GM19452 (cell line): ENCODE results near the gene MICU1.
"Not testable (repeated sequence)": the region's sequence is repeated elsewhere in the genome, so short reads cannot be mapped to it uniquely, and the experiment has no call there.

ENCODE experiments used
- ATAC-seq: cut with Tn5 transposase; IDR thresholded peaks from one replicate; pipeline ENCODE4 v1.9.1; 2021; ENCODE audit not compliant: unreplicated experiment

Gene MICU1

GRCh38 chr10:72353028-72353964 lies 272.6 kb downstream of the MICU1 start:
- no peak for ATAC-seq

DNA sequence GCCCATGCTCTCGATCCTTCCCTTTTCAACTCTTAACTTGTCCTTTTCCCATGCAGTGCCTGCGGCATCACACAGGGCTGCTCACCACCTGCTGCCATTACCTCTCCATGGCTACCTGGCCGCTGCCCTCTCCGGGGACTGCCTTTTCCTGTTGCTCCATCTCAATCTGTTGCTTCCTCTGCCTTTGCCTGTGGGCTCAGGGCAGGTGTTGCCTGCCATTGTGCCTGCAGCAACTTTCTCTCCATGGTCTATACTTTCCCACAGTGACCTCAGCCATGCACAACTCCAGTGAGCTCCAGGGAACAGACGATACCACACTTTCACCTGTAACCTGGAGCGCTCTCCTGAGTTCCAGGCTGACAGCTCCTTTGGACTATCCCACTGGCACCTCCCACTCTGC lies 274.4 kb downstream of the MICU1 start:
- ATAC-seq, result no peak

GRCh38 chr10:72349438-72349837 lies 276.4 kb downstream of the MICU1 start:
- no peak for ATAC-seq

GRCh38 chr10:72348282-72348681 lies 277.6 kb downstream of the MICU1 start:
- ATAC-seq, result no peak

DNA sequence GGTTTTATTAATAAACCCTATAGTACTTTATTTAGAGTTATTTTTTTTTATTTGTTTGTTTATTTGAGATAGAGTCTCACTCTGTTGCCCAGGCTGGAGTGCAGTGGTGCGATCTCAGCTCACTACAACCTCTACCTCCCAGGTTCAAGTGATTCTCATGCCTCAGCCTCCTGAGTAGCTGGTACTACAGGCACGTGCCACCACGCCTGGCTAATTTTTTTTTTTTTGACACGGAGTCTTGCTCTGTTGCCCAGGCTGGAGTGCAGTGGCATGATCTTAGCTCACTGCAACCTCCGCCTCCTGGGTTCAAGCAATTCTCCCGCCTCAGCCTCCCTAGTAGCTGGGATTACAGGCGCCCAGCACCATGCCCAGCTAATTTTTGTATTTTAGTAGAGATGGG lies 279.8 kb downstream of the MICU1 start:
- ATAC-seq, result not testable (repeated sequence)

- no peak for ATAC-seq
These were observed 280.9 kb downstream of the MICU1 start for GRCh38 chr10:72344932-72345331.

GRCh38 chr10:72342911-72343310 lies 283.0 kb downstream of the MICU1 start:
- ATAC-seq, result no peak

DNA sequence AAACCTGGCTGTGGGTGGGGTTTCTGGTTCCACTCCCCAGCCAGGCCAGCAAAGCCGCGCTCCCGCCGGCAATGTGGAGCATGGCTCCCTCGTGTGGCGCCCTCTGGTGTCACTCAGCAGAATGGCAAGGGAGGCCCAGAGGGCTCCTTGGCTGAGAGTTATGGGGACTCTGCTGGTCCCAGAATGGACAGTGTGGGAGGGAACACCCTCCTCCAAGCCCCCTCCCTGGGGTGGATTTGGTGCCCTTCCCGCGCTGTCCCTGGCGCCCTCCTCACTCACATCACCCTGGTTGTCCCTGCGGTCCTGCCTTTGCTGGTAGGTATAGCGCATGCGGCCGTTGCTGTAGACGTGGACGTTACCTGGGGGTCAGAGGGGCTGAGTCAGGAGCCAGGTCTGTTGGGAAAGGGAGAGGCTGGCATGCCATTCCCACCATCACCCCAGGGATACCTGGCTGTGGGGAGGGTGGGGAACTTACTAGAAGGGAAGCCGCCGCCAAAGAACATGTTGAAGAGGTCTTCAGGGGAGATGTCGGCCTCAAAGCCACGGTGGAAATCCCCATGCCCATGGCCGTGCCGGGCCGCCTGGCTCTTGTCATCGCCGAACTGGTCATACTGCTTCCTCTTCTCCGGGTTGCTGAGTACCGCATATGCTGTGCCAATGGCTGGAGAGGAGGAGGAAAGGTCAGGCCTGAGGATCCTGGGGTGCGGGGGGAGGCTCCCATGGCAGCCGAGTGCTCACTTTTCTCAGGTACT lies 285.2 kb downstream of the MICU1 start:
- ATAC-seq, result no peak

GRCh38 chr10:72338180-72338579 lies 287.7 kb downstream of the MICU1 start:
- ATAC-seq, result no peak

- ATAC-seq, result no peak
These were observed 288.2 kb downstream of the MICU1 start for GRCh38 chr10:72337722-72338121.

- no peak for ATAC-seq
These were observed 288.7 kb downstream of the MICU1 start for GRCh38 chr10:72337039-72337629.

- ATAC-seq, result no peak
These were observed 289.4 kb downstream of the MICU1 start for GRCh38 chr10:72336259-72337038.

DNA sequence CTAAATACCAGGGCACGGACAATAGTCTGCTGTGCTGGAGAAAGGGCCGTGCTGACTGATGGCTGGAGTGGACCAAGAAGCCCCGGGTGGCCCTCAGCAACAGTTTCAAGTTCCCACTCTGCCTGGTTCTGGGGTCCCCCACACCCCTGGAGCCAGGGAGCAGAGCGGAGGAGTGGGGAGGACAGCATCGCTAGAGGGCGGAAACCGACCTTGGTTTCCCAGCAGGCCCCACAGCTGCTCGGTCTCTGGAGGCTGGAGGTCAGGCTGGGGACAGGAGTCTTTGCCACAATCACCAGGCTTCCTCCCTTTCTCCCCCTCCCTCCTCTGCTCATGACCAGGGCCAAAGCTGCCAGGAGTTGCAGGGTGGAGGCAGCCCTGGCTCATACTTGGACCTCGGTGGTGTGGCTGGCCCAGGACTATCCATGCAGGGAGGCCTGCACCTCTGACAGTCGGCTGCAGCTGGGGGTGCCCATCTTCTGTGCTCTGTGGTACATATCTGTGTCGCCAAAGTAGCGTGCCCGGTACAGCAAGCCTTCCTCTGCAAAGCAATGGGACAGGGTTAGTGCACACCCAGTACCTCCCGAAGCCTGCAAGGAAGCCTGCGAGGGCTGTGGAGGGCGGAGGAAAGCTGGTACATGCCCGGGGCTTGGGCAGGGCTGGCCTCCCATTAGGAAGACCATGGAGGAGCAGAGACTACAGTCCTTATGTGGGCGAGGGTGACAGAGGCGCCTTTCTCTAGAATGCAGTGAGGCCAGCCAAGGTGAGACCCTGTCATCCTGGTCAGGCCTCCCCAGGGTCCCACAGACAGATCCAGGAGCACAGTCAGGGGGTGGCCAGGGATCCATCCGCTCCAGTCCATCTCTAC lies 290.3 kb downstream of the MICU1 start:
- peak; percentile 38 for ATAC-seq

DNA sequence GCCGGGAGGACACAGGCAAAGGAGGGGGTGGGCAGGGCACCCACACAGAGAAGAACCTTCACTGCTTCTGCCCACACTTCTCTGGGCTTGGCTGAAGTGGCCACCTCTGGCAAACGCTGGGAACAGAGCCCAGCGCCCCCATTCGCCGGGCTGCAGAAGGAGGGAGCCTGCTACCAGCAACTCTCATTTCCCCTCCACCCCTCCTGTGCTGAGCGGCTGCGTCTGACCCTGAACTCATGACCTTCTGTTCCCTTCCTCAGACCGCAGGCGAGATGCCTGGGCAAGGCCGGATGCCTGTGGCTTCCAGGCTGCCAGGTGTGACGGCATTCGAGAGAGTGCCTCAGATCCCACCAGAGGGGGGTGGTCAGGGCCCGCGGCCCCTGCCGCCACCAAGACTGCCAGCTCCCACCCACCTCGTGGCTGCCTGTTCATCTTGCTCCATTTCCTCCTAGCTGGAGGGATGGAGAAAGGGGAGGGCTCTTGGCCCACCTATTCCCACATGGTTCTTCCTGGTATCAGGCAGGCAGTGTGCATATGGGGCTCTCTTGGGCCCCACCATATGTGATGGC lies 291.0 kb downstream of the MICU1 start:
- ATAC-seq, result peak; percentile 69

DNA sequence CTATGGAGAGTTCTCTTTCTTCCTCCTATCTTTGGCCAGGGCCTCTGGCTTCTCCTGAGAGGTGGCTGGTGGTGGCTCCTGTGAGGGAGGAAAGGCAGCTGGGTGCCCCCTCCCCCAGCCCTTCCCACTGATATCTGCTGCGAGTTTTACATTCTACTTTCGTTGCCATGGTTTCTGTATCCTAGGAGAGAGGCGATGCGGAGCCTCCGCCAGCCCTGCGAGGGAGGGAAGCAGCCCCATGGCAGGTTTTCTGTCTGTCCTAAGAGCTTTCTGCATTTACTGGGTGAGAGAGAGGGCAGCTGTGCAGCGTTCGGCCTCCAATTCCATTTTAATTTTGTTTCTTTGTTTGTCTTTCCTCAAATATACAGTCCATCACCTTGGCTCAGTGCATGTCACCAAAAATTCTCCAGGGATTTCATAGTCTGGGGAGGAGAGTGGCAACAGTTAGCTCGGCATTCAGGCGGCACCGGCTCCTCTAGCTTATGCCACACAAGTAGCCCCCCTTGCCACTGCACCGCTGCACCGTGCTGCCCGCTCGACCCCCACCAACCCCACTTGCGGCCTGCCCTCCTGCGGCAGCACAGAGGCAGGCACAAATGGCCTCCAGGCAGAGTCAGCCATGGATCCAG lies 291.6 kb downstream of the MICU1 start:
- no peak for ATAC-seq

GRCh38 chr10:72333112-72334015 lies 292.5 kb downstream of the MICU1 start:
- ATAC-seq, result no peak

- no peak for ATAC-seq
These were observed 293.3 kb downstream of the MICU1 start for GRCh38 chr10:72332423-72333111.
